Heart right ventricle (tissue), 16 donors: Measurements from ENCODE around the gene PRKAG2. TPM values are rescaled to one million over a fixed set of nuclear protein-coding genes. Genes with fewer than 3 reads are reported as not detected.

Experiments
- ATAC-seq, 8 donors: fragments of 200-7000 bp; cut with Tn5 transposase; one replicate each; pipeline ENCODE4 v1.9.1; 2020; ENCODE audit warnings: mild to moderate bottlenecking in 8 of 8, moderate library complexity in 8 of 8, moderate number of reproducible peaks in 1 of 8
- DNase-seq, 2 donors: peaks; one replicate each; pipeline ENCODE4 v3.0.0-alpha.2; 2020
- H3K27ac ChIP-seq, 10 donors: fragments of 200-600 bp; sonication (generic) in 2 of 10; one replicate each; pipeline versions ENCODE4 v1.5.0 to v1.8.0; 2020 to 2022; ENCODE audit warnings: mild to moderate bottlenecking in 3 of 10
- H3K27me3 ChIP-seq, 7 donors: fragments of 200-600 bp; one replicate each; pipeline ENCODE4 v1.8.0; 2021 to 2022; ENCODE audit warnings: mild to moderate bottlenecking in 2 of 7
- H3K36me3 ChIP-seq, 9 donors: fragments of 200-600 bp; sonication (generic) in 1 of 9; one replicate each; pipeline versions ENCODE4 v1.5.0 to v1.8.0; 2020 to 2022; ENCODE audit warnings: mild to moderate bottlenecking in 2 of 9
- H3K4me1 ChIP-seq, 9 donors: fragments of 200-600 bp; sonication (generic) in 1 of 9; one replicate each; pipeline versions ENCODE4 v1.5.0 to v1.8.0; 2020 to 2022; ENCODE audit warnings: mild to moderate bottlenecking in 4 of 9
- H3K4me3 ChIP-seq, 10 donors: fragments of 200-600 bp; sonication (generic) in 2 of 10; one replicate each; pipeline versions ENCODE4 v1.5.0 to v1.8.0; 2020 to 2022; ENCODE audit warnings: mild to moderate bottlenecking in 7 of 10, moderate library complexity in 2 of 10
- H3K9me3 ChIP-seq, 11 donors: fragments of 200-600 bp in 10 of 11; sonication (generic) in 2 of 11; one replicate each; pipeline versions ENCODE4 v1.5.0 to v1.8.0; 2013 to 2022; ENCODE audit warnings: mild to moderate bottlenecking in 2 of 11, control low read depth in 1 of 11, moderate library complexity in 1 of 11
- CTCF ChIP-seq, 9 donors: fragments of 200-600 bp; sonication (generic) in 2 of 9; IDR thresholded peaks; one replicate each; pipeline versions ENCODE4 v1.5.0 to v1.8.0; 2021 to 2022; ENCODE audit warnings: antibody characterized with exemption in 9 of 9, mild to moderate bottlenecking in 5 of 9, moderate library complexity in 1 of 9
- WGBS, 2 donors: extraction: QIAGEN DNeasy Blood & Tissue Kit; methylation state at CpG; one replicate each; pipeline ENCODE4 v1.1.7; 2013; ENCODE audit warnings: inconsistent platforms in 1 of 2; 5-methylcytosine and 5-hydroxymethylcytosine counted together
- intact Hi-C, 10 donors: fragments of 100-400 bp; cut with DNase I; formaldehyde crosslinking; loops; one replicate each; pipeline versions ENCODE4 v1.11.1 to v1.14.2; 2022
- polyA plus RNA-seq, 2 donors: library from polyadenylated mRNA; stranded (reverse); fragments of 200-250 nt; gene quantifications; one replicate each; pipeline ENCODE4 v1.2.3, GENCODE V29; 2013
- total RNA-seq, 10 donors: library from RNA; stranded (reverse); fragmentation: NEBNext Ultra II Directional in 3 of 10; extraction: Animal tissue kit (Norgen Biotek cat#: 25700) in 3 of 10; gene quantifications; one replicate each; pipeline versions ENCODE4 v1.2.1 to v1.2.4, GENCODE V29; 2021 to 2023
- donor health status: Arrhythmogenic right ventricular cardiomyopathy.
- donor health status: ischemic (EF 13 %, LVEDD 7.1; RV severe dilation, severe dysfunction).
- donor health status: healthy with polysubstance abuse.
- donor health status: DM: no; HTN: yes; CAD: no.
- donor health status: DM: no; HTN: no; CAD: no.
- donor health status: ischemic (EF 25% LVEDD 6.9; RV normal size, moderate dysfunction).
- donor health status: ischemic (EF 25% LVEDD 5.7; RV mildly dilated, moderate dysfunction).
- donor health status: healthy.
- donor health status: DM: yes; HTN: yes; CAD: no.
- donor health status: Ischemic cardiomyopathy.
- donor health status: ischemic (EF 35%, LVEDD 5.7; RV mildly dilated, moderate dysfunction).
- donor health status: nonischemic (EF 11% LVEDD 7.7; RV severe dilation, severe dysfunction).
- donor health status: DM: yes; HTN: yes; CAD: no.
- donor health status: PGD.
- donor health status: ischemic (EF 29% LVEDD 5.4; RV normal size, mild dysfunction).
- donor health status: nonischemic (EF 23%, LVEDD 6.1; RV moderate dilation, normal function).

The PRKAG2 gene
- total and polyA plus RNA-seq, 12 donors = 52.4 to 156 (median 114) TPM

- H3K9me3 ChIP-seq = no peaks in the 10 kb centered on the region
- H3K27me3 ChIP-seq = no peaks in the 10 kb centered on the region
- H3K4me1 ChIP-seq = peaks cover 4 to 73% (median 42%) of the 10 kb centered on the region in 9 donors
- peak overlapping the region; percentile 56 to 88 (median 84) for H3K27ac ChIP-seq
- H3K4me3 ChIP-seq = no peak overlapping the region
- intact Hi-C loops = no loop called here
- DNase-seq (no peak), ATAC-seq (peak in 2 of 8 donors; percentile 2 to 4)
- no peak for TF ChIP-seq CTCF (IDR thresholded peaks at IDR 0.05)
- no peaks in the 10 kb centered on the region for H3K36me3 ChIP-seq
- 80 to 84% methylated on average over 24 of the region's 24 CpGs for WGBS, 2 donors
These were observed 157.7 kb downstream of the PRKAG2 start for GRCh38 chr7:151719031-151719896.

- no peak for DNase-seq
- no peak for TF ChIP-seq CTCF (IDR thresholded peaks at IDR 0.05)
- Histone ChIP-seq H3K27me3 (no peaks in the 10 kb centered on the region), H3K36me3 (no peaks in the 10 kb centered on the region), H3K27ac (peak overlapping the region in 8 of 10 donors; percentile 54 to 88 (median 79)), H3K4me1 (peaks cover 4 to 70% (median 38%) of the 10 kb centered on the region in 9 donors), H3K4me3 (no peak overlapping the region), H3K9me3 (no peaks in the 10 kb centered on the region)
- WGBS, 2 donors = 76 to 84% methylated on average over 6 of the region's 6 CpGs
- intact Hi-C loops = no loop called here
- ATAC-seq = no peak
These were observed 159.0 kb downstream of the PRKAG2 start for GRCh38 chr7:151717918-151718317.

- ATAC-seq (peak in 5 of 8 donors; percentile 39 to 64 (median 39)), DNase-seq (no peak)
- TF ChIP-seq CTCF (IDR thresholded peaks at IDR 0.05) = no peak
- 56 to 63% methylated on average over 5 of the region's 5 CpGs for WGBS, 2 donors
- Histone ChIP-seq H3K9me3 (no peaks in the 10 kb centered on the region), H3K27ac (peak overlapping the region in 7 of 10 donors; percentile 54 to 88 (median 83)), H3K36me3 (no peaks in the 10 kb centered on the region), H3K27me3 (no peaks in the 10 kb centered on the region), H3K4me1 (peaks cover 6 to 70% (median 40%) of the 10 kb centered on the region in 9 donors), H3K4me3 (no peak overlapping the region)
- intact Hi-C loops = no loop called here
These were observed 159.5 kb downstream of the PRKAG2 start for GRCh38 chr7:151717415-151717814.

GRCh38 chr7:151716323-151716722 is 160.6 kb downstream of the PRKAG2 start:
- ATAC-seq (peak in 3 of 8 donors; percentile 5 to 35 (median 12)), DNase-seq (no peak)
- Histone ChIP-seq H3K27ac (peak overlapping the region; percentile 9 to 88 (median 74)), H3K4me3 (no peak overlapping the region), H3K9me3 (no peaks in the 10 kb centered on the region), H3K36me3 (no peaks in the 10 kb centered on the region), H3K4me1 (peaks cover 11 to 69% (median 35%) of the 10 kb centered on the region in 9 donors), H3K27me3 (no peaks in the 10 kb centered on the region)
- 52 to 63% methylated on average over 5 of the region's 5 CpGs for WGBS, 2 donors
- TF ChIP-seq CTCF (IDR thresholded peaks at IDR 0.05) = no peak
- intact Hi-C loops = no loop called here
